Measurements from ENCODE around the gene PPM1D. TPM values are rescaled to one million over a fixed set of nuclear protein-coding genes. Genes with fewer than 3 reads are reported as not detected.
"Not testable (repeated sequence)": the region's sequence is repeated elsewhere in the genome, so short reads cannot be mapped to it uniquely, and the experiment has no call there.

PPM1D gene
- total and polyA plus RNA-seq, 4 donors, result 4.4 to 27.8 (median 12.4) TPM

DNA sequence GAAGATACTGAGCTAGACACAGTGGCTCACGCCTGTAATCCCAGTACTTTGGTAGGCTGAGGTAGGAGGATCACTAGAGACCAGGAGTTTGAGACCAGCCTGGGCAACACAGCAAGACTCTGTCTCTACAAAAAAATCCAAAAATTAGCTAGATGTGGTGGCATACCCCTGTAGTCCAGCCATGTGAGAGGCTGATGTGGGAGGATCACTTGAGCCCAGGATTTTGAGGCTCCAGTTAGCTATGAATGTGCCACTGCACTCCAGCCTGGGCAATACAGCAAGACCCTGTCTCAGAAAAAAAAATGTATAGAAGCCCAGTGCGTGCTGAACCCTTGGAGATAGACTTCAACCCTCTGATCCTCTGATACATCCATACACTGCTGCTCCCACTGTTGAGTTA, 7.2 kb upstream of the PPM1D start:
- H3K4me1 ChIP-seq (ENCODE audit: control insufficient read depth in 5 of 5, insufficient read depth in 5 of 5, low read length in 5 of 5), result peaks cover 0 to 6% (median 3%) of the 10 kb centered on the region in 5 donors
- no peak for ATAC-seq (ENCODE audit: insufficient read depth, low FRiP score)
- DNase-seq, result no peak
- 94 to 96% methylated on average over 2 of the region's 2 CpGs for WGBS, 2 donors
- no peaks in the 10 kb centered on the region for H3K36me3 ChIP-seq (ENCODE audit: control insufficient read depth in 4 of 4, insufficient read depth in 4 of 4, low read length in 4 of 4)
- H3K9me3 ChIP-seq (ENCODE audit: control insufficient read depth in 4 of 4, insufficient read depth in 3 of 4, low read length in 3 of 4), result no peaks in the 10 kb centered on the region
- no peak overlapping the region for H3K4me3 ChIP-seq
- no peaks in the 10 kb centered on the region for H3K27me3 ChIP-seq (ENCODE audit: control insufficient read depth in 3 of 3, insufficient read depth in 3 of 3, low read length in 2 of 3)
- no peak overlapping the region for H3K9ac ChIP-seq (ENCODE audit: insufficient read depth in 1 of 2, low read length in 2 of 2)
- H3K27ac ChIP-seq (ENCODE audit: low read depth in 1 of 2, low read length in 1 of 2), result no peak overlapping the region
- TF ChIP-seq, protein P1, sequence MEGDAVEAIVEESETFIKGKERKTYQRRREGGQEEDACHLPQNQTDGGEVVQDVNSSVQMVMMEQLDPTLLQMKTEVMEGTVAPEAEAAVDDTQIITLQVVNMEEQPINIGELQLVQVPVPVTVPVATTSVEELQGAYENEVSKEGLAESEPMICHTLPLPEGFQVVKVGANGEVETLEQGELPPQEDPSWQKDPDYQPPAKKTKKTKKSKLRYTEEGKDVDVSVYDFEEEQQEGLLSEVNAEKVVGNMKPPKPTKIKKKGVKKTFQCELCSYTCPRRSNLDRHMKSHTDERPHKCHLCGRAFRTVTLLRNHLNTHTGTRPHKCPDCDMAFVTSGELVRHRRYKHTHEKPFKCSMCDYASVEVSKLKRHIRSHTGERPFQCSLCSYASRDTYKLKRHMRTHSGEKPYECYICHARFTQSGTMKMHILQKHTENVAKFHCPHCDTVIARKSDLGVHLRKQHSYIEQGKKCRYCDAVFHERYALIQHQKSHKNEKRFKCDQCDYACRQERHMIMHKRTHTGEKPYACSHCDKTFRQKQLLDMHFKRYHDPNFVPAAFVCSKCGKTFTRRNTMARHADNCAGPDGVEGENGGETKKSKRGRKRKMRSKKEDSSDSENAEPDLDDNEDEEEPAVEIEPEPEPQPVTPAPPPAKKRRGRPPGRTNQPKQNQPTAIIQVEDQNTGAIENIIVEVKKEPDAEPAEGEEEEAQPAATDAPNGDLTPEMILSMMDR (IDR thresholded peaks at IDR 0.05; ENCODE audit: control extremely low read depth, extremely low read depth), result no peak

DNA sequence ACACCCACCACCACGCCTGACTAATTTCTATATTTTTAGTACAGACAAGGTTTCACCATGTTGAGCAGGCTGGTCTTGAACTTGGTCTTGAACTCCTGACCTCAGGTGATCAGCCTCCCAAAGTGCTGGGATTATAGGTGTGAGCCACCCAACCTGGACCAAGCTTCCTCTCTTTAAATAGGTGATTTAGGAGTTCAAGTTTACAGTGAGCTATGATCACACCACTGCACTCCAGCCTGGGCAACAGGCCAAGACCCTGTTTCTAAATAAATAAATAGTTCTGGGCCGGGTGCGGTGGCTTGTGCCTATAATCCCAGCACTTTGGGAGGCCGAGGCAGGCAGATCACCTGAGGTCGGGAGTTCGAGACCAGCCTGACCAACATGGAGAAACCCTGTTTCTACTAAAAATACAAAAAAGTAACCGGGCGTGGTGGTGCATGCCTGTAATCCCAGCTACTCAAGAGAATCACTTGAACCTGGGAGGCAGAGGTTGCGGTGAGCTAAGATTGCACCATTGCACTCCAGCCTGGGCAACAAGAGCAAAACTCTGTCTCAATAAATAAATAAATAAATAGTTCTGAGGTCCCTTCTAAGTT, 6.5 kb upstream of the PPM1D start:
- H3K36me3 ChIP-seq (ENCODE audit: control insufficient read depth in 4 of 4, insufficient read depth in 4 of 4, low read length in 4 of 4); H3K9me3 ChIP-seq (ENCODE audit: control insufficient read depth in 4 of 4, insufficient read depth in 3 of 4, low read length in 3 of 4); H3K27me3 ChIP-seq (ENCODE audit: control insufficient read depth in 3 of 3, insufficient read depth in 3 of 3, low read length in 2 of 3); DNase-seq; H3K9ac ChIP-seq (ENCODE audit: insufficient read depth in 1 of 2, low read length in 2 of 2); H3K4me3 ChIP-seq; H3K27ac ChIP-seq (ENCODE audit: low read depth in 1 of 2, low read length in 1 of 2); ATAC-seq (ENCODE audit: insufficient read depth, low FRiP score): not testable (repeated sequence)
- WGBS, 2 donors, result 65 to 73% methylated on average over 9 of the region's 9 CpGs
- peaks cover 0 to 14% (median 6%) of the 10 kb centered on the region in 5 donors for H3K4me1 ChIP-seq (ENCODE audit: control insufficient read depth in 5 of 5, insufficient read depth in 5 of 5, low read length in 5 of 5)

DNA sequence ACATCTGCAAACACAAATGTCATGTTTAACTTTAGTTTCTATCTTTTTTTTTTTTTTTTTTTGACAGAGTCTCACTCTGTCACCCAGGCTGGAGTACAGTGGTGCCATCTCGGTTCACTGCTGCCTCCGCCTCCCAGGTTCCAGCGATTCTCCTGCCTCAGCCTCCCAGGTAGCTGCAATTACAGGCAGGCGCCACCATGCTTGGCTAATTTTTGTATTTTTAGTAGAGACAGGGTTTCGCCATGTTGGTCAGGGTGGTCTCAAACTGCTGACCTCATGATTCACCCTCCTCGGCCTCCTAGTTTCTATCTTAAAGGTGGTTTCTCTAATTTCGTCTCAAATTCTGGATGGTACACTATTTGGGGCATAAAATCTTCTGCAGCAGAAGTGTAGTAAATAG, 5.8 kb upstream of the PPM1D start:
- H3K4me3 ChIP-seq; H3K9me3 ChIP-seq (ENCODE audit: control insufficient read depth in 4 of 4, insufficient read depth in 3 of 4, low read length in 3 of 4); H3K27me3 ChIP-seq (ENCODE audit: control insufficient read depth in 3 of 3, insufficient read depth in 3 of 3, low read length in 2 of 3); ATAC-seq (ENCODE audit: insufficient read depth, low FRiP score); H3K27ac ChIP-seq (ENCODE audit: low read depth in 1 of 2, low read length in 1 of 2); H3K9ac ChIP-seq (ENCODE audit: insufficient read depth in 1 of 2, low read length in 2 of 2); H3K36me3 ChIP-seq (ENCODE audit: control insufficient read depth in 4 of 4, insufficient read depth in 4 of 4, low read length in 4 of 4); DNase-seq: not testable (repeated sequence)
- peaks cover 0 to 17% (median 6%) of the 10 kb centered on the region in 5 donors for H3K4me1 ChIP-seq (ENCODE audit: control insufficient read depth in 5 of 5, insufficient read depth in 5 of 5, low read length in 5 of 5)
- WGBS, 2 donors, result 83 to 90% methylated on average over 7 of the region's 7 CpGs

DNA sequence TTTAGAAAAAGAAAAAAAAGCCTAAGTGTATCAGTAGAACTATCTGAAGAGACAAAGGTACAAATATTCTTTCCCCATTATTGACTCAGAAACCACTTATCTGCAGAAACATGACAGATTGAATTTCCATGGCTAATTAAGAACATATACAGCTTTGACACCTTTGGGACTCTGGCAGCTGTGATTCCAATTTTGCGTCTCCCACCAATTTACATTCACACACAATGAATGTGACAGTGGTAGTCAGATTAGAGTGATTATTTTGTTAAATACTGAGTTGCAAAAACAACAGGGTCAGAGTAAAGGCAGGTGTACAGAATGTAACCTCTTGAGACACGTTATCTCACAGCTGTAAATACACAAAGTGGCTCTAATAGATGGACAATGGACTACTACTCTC, 5.3 kb upstream of the PPM1D start:
- Histone ChIP-seq H3K4me1 (ENCODE audit: control insufficient read depth in 5 of 5, insufficient read depth in 5 of 5, low read length in 5 of 5) (peaks cover 0 to 17% (median 6%) of the 10 kb centered on the region in 5 donors), H3K36me3 (ENCODE audit: control insufficient read depth in 4 of 4, insufficient read depth in 4 of 4, low read length in 4 of 4) (no peaks in the 10 kb centered on the region), H3K27ac (ENCODE audit: low read depth in 1 of 2, low read length in 1 of 2) (no peak overlapping the region), H3K27me3 (ENCODE audit: control insufficient read depth in 3 of 3, insufficient read depth in 3 of 3, low read length in 2 of 3) (no peaks in the 10 kb centered on the region), H3K4me3 (no peak overlapping the region), H3K9me3 (ENCODE audit: control insufficient read depth in 4 of 4, insufficient read depth in 3 of 4, low read length in 3 of 4) (no peaks in the 10 kb centered on the region), H3K9ac (ENCODE audit: insufficient read depth in 1 of 2, low read length in 2 of 2) (no peak overlapping the region)
- 95 to 97% methylated on average over 2 of the region's 2 CpGs for WGBS, 2 donors
- ATAC-seq (ENCODE audit: insufficient read depth, low FRiP score) (no peak), DNase-seq (no peak)
- TF ChIP-seq, protein P1 (IDR thresholded peaks at IDR 0.05; ENCODE audit: control extremely low read depth, extremely low read depth), result no peak
